Liver (tissue), 3 donors: ENCODE data around the gene LY6G6F.

Experiments
- CTCF ChIP-seq: fragments of 150-350 bp; IDR thresholded peaks from 2 replicates; pipeline ENCODE4 v1.5.1; 2017; ENCODE audit warnings: improper control_type of control experiment, low read depth, low read length; ENCODE audit not compliant: missing input control
- HNF4G ChIP-seq: IDR thresholded peaks from 2 replicates; pipeline ENCODE4 v1.6.1; 2016; ENCODE audit warnings: antibody characterized with exemption
- MAX ChIP-seq: IDR thresholded peaks from 2 replicates; pipeline ENCODE4 v1.6.1; 2016; ENCODE audit warnings: antibody characterized with exemption
- RAD21 ChIP-seq, 2 donors: IDR thresholded peaks; 2 replicates each; pipeline ENCODE4 v1.6.1; 2016; ENCODE audit warnings: antibody characterized with exemption in 2 of 2, mild to moderate bottlenecking in 2 of 2
- SP1 ChIP-seq: IDR thresholded peaks from 2 replicates; pipeline ENCODE4 v1.6.1; 2018; ENCODE audit warnings: antibody characterized with exemption, mild to moderate bottlenecking
- donor health status: healthy.
- donor health status: healthy.

- TF ChIP-seq CTCF (no peak), RAD21 (IDR thresholded peaks at IDR 0.05) (no peak), MAX (no peak), SP1 (no peak), HNF4G (no peak)
Observed at GRCh38 chr6:31706599-31706998, at the start of gene LY6G6F.
